ENCODE results near the gene BMPR1B.

Gene BMPR1B

GRCh38 chr4:94757192-94758140 lies at the start of gene BMPR1B:
Gene BMPR1B, plus strand, starts transcription at chr4:94757955. Its CDS starts 346,470 bp downstream, at chr4:95104425.
- DNase-seq (ENCODE audit: low read depth), result no peak

- DNase-seq (ENCODE audit: low read depth), result no peak
These were observed 46.1 kb upstream of the BMPR1B start for GRCh38 chr4:94711635-94712034.

- no peak for DNase-seq (ENCODE audit: low read depth)
These were observed 43.2 kb upstream of the BMPR1B start for GRCh38 chr4:94714365-94715160.

GRCh38 chr4:94715726-94716125 lies 42.0 kb upstream of the BMPR1B start:
- DNase-seq (ENCODE audit: low read depth), result no peak

GRCh38 chr4:94721310-94721709 lies 36.4 kb upstream of the BMPR1B start:
- no peak for DNase-seq (ENCODE audit: low read depth)

- no peak for DNase-seq (ENCODE audit: low read depth)
These were observed 35.5 kb upstream of the BMPR1B start for GRCh38 chr4:94722270-94722669.

DNA sequence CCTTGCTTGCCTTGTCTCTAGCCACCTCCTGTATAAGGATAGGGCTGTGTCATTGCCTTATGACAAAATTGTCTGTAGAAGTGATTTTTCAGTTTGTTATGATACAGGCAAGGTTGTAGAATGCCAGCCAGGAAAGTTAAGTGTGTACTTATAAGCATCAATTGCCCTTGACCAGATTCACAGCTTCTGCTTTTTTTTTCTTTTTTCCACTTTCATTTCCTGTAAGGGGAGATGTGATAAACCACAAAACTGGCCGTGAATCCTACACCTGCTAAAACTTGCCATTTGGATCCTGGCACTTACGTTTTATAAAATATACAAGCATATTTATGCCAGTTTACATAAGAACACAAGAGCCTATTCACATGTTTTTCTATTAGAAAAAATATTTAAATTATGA lies 35.0 kb upstream of the BMPR1B start:
- no peak for DNase-seq (ENCODE audit: low read depth)

DNA sequence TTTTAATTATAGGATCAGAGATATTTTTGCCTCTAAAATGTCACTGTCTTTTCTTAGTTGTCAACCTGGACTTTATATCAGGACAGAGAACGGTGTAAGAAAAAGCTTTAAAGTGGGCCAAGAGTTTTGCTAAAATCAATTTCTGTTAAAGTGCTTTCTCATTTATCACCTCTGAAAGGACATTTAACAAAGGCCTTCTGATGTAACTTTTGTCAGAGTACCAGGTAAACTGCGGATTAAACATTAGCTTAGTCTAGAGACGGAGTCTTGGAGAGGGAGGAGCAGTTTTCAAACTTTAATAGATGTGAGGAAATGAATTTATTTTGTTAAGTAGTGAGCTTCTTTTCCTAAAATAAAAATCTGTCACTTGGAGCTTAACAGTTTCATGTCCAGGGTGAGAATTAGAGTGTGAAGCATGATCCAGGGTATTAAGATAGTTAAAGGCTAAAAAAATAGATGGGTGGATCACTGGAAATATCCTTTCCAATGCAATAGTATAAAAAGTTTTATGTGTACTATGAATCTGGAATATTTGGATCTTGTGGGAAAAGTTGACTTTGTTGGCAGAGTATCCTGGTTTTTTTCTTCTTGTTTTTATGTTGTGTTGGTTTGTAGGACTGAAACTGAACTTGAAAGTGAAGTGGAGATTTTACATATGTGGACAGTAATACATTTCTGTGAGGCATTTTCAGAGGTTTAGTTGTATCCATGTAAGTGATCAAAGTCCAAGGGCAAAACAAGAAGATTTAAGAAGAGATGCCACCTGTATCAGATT lies 33.6 kb upstream of the BMPR1B start:
- no peak for DNase-seq (ENCODE audit: low read depth)

- DNase-seq (ENCODE audit: low read depth), result no peak
These were observed 31.1 kb upstream of the BMPR1B start for GRCh38 chr4:94726524-94727123.

DNA sequence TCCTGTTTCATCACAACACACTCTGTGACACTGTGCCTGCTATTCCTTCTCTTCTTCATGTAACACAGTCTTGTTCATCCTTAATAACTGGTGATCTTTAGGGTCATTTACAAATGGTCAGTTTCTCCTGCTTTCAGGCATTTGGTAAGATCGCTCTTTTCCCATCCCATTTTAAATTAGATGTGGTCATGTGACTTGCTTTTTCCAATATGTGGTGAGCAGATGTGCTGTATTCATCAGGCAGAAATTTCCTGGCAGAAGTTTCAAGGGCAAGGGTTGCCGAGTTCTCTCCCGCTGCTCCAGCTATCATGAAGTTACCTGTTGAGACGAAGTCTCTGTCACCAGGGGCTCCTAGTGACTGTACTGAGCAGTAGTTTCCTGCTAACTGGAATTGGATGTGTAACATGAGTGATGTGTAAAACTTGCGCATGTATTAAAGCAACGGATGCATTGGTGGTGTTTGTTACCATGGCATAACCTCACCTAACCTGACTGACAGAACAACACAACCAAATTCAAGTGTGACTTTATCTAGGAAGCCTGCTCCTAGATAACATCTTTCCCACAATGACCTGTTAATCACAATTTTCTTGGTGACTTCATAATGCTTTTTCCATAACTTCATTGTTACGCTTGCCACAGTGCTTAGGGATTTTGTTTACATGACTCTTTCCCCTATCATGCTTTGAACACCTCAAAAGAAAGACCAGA lies 29.5 kb upstream of the BMPR1B start:
- DNase-seq (ENCODE audit: low read depth), result no peak

DNA sequence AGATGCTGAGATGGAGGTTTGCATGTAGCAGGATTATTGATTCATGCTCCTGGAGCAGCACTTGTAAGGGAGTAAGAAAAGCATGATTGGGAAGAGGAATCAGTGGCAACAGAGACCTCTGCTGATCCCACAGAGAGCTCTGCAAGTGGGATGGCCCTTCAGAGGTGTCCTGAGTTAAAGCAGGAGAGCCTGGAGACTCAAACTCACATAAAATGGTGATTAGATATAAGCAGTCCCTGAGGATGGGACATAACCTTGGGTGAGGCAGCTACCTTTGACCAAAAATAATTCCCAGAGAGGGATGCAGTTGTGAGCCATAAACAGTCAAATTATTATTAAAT lies 25.4 kb upstream of the BMPR1B start:
- no peak for DNase-seq (ENCODE audit: low read depth)

DNA sequence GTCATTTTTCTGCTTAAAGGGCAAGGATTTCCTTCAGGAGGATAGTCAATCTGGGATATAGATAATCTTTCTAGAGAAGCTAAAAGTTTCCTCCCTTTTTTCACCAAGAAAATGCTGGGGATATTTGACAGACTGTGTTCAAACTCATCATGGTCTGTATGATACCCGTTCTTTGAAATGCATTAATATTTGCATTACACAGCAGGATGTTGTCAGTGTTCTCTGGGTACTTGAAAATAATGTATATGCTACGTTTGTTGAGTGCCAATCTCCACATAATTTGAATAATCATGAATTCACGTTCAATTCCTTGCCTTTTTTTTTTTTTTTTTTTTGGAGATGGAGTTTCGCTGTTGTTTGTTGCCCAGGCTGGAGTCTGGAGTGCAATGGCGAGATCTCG lies 18.0 kb upstream of the BMPR1B start:
- DNase-seq (ENCODE audit: low read depth), result no peak

GRCh38 chr4:94741304-94741703 lies 16.5 kb upstream of the BMPR1B start:
- DNase-seq (ENCODE audit: low read depth), result no peak

DNA sequence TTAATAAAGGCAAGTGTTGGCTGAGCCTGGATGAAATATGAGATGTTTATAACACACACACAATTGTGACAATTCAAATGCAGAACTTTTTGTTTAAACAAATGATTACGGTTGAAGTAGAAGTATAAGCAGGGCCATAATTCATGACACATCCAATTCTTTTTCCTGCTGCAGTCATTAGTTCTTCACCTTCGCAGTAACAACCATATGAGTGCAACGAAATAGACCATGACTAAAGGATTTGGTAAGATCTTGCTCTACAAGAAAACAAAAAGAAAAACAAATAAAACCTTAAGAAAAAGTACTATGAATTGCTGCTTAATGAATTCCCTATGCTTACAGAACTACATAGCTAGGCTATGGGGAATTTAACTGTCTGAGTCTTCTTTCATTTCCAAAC lies 13.9 kb upstream of the BMPR1B start:
- DNase-seq (ENCODE audit: low read depth), result no peak

DNA sequence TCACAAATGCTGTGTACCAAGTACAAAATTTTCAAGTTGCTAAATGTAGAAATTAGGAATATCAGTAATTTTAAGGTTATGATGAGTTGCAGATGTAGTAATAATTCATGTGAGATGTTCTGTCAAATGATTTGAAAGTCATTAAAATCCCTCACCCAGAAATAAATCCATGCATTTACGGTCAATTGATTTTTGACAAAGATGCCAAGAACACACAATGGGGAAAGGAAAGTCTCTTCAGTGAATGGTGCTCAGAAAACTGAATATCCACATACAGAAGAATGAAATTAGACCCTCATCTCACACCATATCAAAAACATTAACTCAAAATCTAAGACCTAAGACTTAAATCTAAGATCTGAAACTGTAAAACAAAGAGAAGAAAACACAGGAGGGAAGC lies 12.9 kb upstream of the BMPR1B start:
- DNase-seq (ENCODE audit: low read depth), result no peak

DNA sequence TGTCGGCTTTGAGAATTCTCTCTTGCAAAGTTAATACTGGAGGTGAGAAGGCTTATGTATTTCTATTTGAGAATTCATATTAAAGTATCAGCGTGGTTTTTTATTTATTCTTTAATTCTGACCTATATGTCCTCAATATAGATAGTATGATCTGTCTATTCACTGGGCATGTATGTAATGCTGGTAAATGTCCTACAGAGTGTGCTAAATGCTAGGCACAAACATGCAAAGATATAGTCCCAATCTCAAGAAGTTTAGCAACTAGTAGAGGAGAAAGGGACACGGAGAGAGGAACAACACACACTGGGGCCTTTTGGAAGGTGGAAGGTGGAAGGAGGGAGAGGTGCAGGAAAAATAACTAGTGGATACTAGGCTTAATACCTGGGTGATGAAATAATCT lies 11.0 kb upstream of the BMPR1B start:
- DNase-seq (ENCODE audit: low read depth), result no peak

DNA sequence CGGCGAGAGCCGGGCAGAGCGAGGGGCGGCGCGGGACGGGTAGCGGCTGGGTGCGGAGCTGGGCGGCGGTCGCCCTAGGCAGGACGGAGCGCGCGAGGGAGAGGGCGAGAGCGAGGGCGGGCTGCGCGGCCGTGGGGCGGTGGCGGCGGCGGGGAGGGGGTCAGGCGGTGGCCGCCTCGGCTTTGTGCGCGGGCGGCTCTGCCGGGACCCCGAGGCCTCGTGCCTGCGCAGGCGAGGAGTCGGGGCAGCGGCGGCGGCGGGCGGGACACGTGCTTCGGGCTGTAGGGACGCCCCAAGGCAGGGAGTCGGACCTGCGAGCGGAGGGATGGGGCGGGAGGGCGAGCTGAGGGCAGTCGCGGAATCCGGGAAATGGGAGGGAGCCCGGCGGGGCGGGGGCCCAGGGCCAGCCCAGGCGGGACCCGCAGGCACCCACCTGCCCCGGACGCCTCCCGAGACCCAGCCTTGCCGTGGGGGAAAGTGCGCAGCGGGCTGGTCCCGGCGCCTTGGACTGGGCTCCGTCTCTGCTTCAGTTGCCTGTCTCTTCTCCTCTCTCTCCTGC lies 465 bp downstream of the BMPR1B start:
- DNase-seq (ENCODE audit: low read depth), result peak; percentile 3

DNA sequence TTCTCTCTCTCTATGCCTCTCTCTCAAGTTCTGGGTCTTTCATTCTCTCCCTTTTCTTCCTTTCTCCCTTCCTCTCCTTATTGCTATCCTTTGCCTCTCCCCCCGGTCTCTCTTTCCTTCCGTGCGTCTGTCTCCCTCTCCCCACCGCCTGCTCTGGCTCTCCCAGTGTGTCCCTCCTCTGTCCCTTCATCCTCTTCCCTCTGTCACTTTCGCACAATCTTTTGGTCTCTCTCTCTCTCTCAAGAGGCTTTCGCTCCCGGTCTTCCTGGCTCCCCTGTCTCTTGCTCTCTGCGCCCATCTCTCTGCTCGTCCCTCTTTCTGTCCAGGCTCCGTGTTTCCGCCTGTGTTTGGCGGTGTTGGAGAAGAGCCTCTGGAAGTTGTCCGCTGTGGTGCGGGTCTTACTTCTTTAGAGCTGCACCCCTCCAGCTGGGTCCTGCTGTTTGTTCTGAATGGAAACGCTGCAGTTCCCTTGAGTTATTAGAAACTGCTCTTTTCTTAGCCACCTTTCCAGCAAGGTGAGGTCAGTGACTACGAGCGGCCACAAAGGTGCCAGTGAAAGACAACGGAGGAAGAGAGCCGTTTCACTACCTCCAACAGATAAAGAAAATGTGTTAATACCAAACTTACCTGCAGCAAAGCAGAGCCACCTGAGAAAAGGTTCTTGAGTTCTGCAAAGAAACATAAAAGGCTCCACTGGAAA lies 1.1 kb downstream of the BMPR1B start:
- no peak for DNase-seq (ENCODE audit: low read depth)

DNA sequence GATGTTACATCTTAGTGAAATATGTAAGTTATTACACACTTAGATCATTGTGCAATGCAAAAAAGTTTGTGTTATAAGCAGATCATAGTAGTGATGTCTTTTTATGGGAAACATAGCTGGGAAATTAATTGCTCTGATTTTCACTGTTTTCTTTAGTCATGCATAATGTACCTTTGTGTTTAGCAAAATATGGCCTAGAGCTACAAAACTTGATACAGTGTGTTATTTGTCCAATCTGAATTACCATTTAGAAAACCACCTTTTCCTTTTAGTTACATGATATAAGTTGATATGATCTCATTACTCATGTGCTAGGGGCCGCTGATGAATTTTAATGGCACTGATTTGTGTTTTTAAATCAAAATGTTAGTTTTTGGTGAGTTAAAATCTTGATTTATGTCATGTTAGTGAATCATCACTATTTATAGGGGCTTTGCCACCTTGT lies 2.0 kb downstream of the BMPR1B start:
- no peak for DNase-seq (ENCODE audit: low read depth)

GRCh38 chr4:94762326-94762725 lies 4.6 kb downstream of the BMPR1B start:
- no peak for DNase-seq (ENCODE audit: low read depth)

All from activated T-cell treated with anti-CD3 and anti-CD28 coated beads for 48 hours (primary cell).